Measurements from ENCODE around the gene ILF2.

Gene ILF2

GRCh38 chr1:153624965-153625611, 45.7 kb downstream of the ILF2 start:
- TF ChIP-seq, protein P1, sequence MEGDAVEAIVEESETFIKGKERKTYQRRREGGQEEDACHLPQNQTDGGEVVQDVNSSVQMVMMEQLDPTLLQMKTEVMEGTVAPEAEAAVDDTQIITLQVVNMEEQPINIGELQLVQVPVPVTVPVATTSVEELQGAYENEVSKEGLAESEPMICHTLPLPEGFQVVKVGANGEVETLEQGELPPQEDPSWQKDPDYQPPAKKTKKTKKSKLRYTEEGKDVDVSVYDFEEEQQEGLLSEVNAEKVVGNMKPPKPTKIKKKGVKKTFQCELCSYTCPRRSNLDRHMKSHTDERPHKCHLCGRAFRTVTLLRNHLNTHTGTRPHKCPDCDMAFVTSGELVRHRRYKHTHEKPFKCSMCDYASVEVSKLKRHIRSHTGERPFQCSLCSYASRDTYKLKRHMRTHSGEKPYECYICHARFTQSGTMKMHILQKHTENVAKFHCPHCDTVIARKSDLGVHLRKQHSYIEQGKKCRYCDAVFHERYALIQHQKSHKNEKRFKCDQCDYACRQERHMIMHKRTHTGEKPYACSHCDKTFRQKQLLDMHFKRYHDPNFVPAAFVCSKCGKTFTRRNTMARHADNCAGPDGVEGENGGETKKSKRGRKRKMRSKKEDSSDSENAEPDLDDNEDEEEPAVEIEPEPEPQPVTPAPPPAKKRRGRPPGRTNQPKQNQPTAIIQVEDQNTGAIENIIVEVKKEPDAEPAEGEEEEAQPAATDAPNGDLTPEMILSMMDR (IDR thresholded peaks at IDR 0.05; ENCODE audit: control insufficient read depth, insufficient read depth, low read depth, low read length, missing control alignments), result no peak
- no peak overlapping the region for H3K4me3 ChIP-seq (ENCODE audit: control insufficient read depth, low read depth, low read length)
- DNase-seq (ENCODE audit: low read depth), result no peak

GRCh38 chr1:153623101-153623500, 47.7 kb downstream of the ILF2 start:
- no peak overlapping the region for H3K4me3 ChIP-seq (ENCODE audit: control insufficient read depth, low read depth, low read length)
- no peak for DNase-seq (ENCODE audit: low read depth)
- TF ChIP-seq, protein P1 (IDR thresholded peaks at IDR 0.05; ENCODE audit: control insufficient read depth, insufficient read depth, low read depth, low read length, missing control alignments), result no peak

DNA sequence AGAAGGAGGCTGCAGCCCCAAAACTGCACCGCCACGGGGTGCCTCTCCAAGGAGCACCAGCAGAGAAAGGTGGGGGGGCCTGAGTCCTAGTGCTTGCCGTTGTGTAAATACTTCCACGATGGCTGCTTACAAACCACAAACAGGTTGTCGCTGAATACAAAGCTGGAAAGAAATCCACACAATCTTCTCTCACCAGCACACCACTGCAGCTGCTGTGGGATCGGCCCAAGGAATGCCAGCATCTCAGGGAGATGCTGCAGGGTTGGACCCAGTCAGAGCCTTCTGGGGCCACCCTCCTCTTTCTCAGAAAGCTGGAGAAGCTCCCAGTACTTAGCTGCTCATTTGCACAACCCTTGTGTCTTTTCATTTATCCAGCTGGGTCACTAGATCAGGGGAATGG, 51.6 kb downstream of the ILF2 start:
- DNase-seq (ENCODE audit: low read depth), result no peak
- TF ChIP-seq, protein P1 (IDR thresholded peaks at IDR 0.05; ENCODE audit: control insufficient read depth, insufficient read depth, low read depth, low read length, missing control alignments), result no peak
- no peak overlapping the region for H3K4me3 ChIP-seq (ENCODE audit: control insufficient read depth, low read depth, low read length)

DNA sequence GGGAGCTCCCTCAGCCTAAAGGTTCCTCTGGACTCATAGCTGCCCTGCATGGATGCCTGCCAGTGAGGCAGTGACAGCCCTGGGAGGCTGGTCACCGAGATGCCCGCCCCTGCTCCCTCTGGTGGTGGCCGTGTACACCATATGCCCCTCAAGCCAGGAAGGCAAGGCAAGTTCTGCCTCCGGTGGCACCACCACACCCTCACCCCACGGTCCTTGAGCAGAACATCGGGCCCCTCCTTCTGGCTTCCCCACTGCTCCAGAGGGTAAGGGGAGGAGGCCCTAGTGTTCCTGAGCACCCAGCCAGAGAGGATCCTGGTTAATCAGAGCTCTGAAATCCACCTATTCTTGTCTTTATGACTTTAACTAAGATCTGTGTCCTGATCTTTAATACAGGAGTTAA, 53.1 kb downstream of the ILF2 start:
- DNase-seq (ENCODE audit: low read depth), result no peak
- TF ChIP-seq, protein P1 (IDR thresholded peaks at IDR 0.05; ENCODE audit: control insufficient read depth, insufficient read depth, low read depth, low read length, missing control alignments), result peak; percentile 68
- H3K4me3 ChIP-seq (ENCODE audit: control insufficient read depth, low read depth, low read length), result no peak overlapping the region

DNA sequence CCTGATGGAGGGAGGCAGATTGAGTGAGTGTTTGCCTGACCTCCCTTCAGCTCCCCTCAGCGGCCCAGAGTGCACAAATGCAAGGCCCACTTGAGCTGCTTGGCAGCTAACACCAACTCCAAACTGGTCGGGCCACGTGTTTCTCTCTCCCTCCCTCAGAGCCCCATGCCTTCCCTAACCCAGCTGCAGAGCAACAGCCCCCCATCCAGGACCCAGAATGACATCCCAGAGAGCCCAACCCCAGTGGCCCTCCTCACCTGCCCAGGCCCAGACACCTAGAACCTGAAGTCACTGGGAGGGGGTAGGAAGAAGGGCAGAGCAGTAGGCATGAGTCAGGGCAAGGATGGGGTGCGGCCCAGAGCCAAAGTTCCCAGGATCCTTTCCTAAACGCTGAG, 53.9 kb downstream of the ILF2 start:
- no peak overlapping the region for H3K4me3 ChIP-seq (ENCODE audit: control insufficient read depth, low read depth, low read length)
- no peak for DNase-seq (ENCODE audit: low read depth)
- TF ChIP-seq, protein P1 (IDR thresholded peaks at IDR 0.05; ENCODE audit: control insufficient read depth, insufficient read depth, low read depth, low read length, missing control alignments), result no peak

DNA sequence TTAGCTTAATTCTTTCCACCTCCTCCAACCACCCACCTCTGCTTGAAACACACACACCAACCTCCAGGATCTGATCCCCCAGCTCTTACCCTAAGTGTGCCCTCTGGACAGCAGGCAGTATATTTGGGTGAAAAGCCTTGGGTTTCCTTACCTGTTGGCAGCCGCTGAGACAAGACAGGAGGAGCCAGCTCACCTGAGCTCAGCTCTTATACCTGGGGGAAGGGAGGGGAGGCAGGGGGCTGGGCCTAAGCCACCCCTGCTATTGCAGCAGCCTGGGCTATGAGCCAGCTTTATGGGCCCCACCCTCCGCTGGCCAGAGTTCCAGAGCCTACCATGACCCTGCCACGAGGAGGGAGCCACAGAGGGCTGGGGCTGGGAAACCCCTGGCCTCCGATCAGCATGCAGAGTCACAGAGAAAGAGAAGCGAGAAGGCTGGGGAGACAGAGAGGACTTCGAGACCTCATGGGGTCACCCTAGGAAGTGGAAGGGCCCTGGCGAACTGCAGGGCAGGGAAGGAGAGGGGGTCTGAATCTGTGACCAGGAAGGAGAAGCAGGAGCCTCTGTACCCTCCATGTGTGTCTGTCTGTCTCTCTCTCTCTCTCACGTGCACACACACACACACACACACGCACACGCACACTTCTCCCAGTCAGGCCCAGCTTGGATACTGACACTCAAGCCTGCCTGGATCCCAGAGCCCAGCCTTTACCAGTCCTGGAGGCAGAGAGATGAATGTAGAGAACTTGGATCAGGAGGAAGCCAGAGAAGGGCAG, 54.5 kb downstream of the ILF2 start, which contains the start of gene S100A14:
Gene S100A14 (minus strand): TSS at position 182 of the 773 bp plus-strand sequence. CDS start 467 bp downstream, outside the sequence.
- H3K4me3 ChIP-seq (ENCODE audit: control insufficient read depth, low read depth, low read length), result no peak within 1 kb of the TSS
- TF ChIP-seq, protein P1 (IDR thresholded peaks at IDR 0.05; ENCODE audit: control insufficient read depth, insufficient read depth, low read depth, low read length, missing control alignments), result no peak
- DNase-seq (ENCODE audit: low read depth), result no peak
